H1 (cell line): ENCODE measurements around the gene PPP1R12B. TPM values are rescaled to one million over a fixed set of nuclear protein-coding genes. Genes with fewer than 3 reads are reported as not detected.
A peak's percentile ranks its signal among the peaks of the same experiment; 100 is the strongest.
"Not testable (repeated sequence)": the region's sequence is repeated elsewhere in the genome, so short reads cannot be mapped to it uniquely, and the experiment has no call there.

ENCODE experiments used
- CTCF ChIA-PET: fragments of 300-600 bp; sonication (Branson Sonifier 250); formaldehyde crosslinking; loops from one replicate; lab custom pipeline; 2021; ENCODE audit not compliant: partially characterized antibody; lab: Charles Lee
- POLR2A ChIA-PET: fragments of 300-600 bp; sonication (Branson Sonifier 250); formaldehyde crosslinking; loops from one replicate; lab custom pipeline; 2021; ENCODE audit warnings: inconsistent platforms; ENCODE audit not compliant: partially characterized antibody; lab: Charles Lee
- DNase-seq, 2 experiments: peaks; one replicate each; pipeline versions ENCODE4 v3.0.0 to v3.0.0-alpha.2; 2010 to 2022; ENCODE audit warnings: low spot score in 2 of 2, low read depth in 1 of 2, mixed read lengths in 1 of 2
- FAIRE-seq: peaks from 2 replicates; lab custom pipeline; 2011; peaks lifted over from hg19 to GRCh38; lab: Jason Lieb, UNC
- H2AFZ ChIP-seq: 2 replicates; pipeline ENCODE4 v1.8.1; 2012; ENCODE audit warnings: low read length, inconsistent platforms
- H2AK5ac ChIP-seq: 2 replicates; pipeline ENCODE4 v1.6.1; 2013; ENCODE audit warnings: low read depth, low read length
- H2BK120ac ChIP-seq: replicated peaks from 2 replicates; pipeline ENCODE3; 2013; ENCODE audit warnings: low read depth, low read length, inconsistent platforms
- H2BK12ac ChIP-seq: 2 replicates; pipeline ENCODE4 v1.6.1; 2013; ENCODE audit warnings: low read depth, low read length
- H2BK15ac ChIP-seq: 2 replicates; pipeline ENCODE4 v1.6.1; 2013; ENCODE audit warnings: low read length
- H2BK20ac ChIP-seq: 2 replicates; pipeline ENCODE4 v1.6.1; 2013; ENCODE audit warnings: low read length
- H2BK5ac ChIP-seq: 2 replicates; pipeline ENCODE4 v1.6.1; 2013; ENCODE audit warnings: low read depth, low read length
- H3K14ac ChIP-seq: 2 replicates; pipeline ENCODE4 v1.6.1; 2013; ENCODE audit warnings: inconsistent platforms; ENCODE audit not compliant: insufficient read length
- H3K18ac ChIP-seq: 2 replicates; pipeline ENCODE4 v1.6.1; 2013; ENCODE audit warnings: low read length; ENCODE audit errors: extremely low read depth
- H3K23ac ChIP-seq: 2 replicates; pipeline ENCODE4 v1.6.1; 2013; ENCODE audit warnings: inconsistent platforms; ENCODE audit not compliant: insufficient read length
- H3K23me2 ChIP-seq: 2 replicates; pipeline ENCODE4 v1.6.1; 2013; ENCODE audit warnings: low read depth, low read length
- H3K27ac ChIP-seq: 2 replicates; pipeline ENCODE4 v1.6.1; 2011; ENCODE audit warnings: low read depth, low read length, inconsistent platforms
- H3K27me3 ChIP-seq, 4 experiments: replicated peaks in 1 of 4; 1 replicate in 1 of 4; 2 replicates in 3 of 4; pipeline versions ENCODE4 v1.6.1 to v1.8.1; 2011 to 2013; ENCODE audit warnings: low read length in 3 of 4, mild to moderate bottlenecking in 3 of 4, inconsistent platforms in 2 of 4, mixed read lengths in 2 of 4, moderate library complexity in 1 of 4; ENCODE audit not compliant: control insufficient read depth in 3 of 4, insufficient read depth in 3 of 4; ENCODE audit errors: extremely low read depth in 1 of 4
- H3K36me3 ChIP-seq, 4 experiments: 2 replicates each; pipeline versions ENCODE4 v1.6.1 to v1.8.1; 2011 to 2013; ENCODE audit warnings: mild to moderate bottlenecking in 4 of 4, low read length in 3 of 4, moderate library complexity in 2 of 4, control low read depth in 1 of 4, inconsistent platforms in 1 of 4; ENCODE audit not compliant: insufficient read depth in 4 of 4, control insufficient read depth in 2 of 4
- H3K4ac ChIP-seq: replicated peaks from 2 replicates; pipeline ENCODE3; 2013; ENCODE audit warnings: low read length, low read depth, mixed read lengths, inconsistent platforms; ENCODE audit not compliant: insufficient read length
- H3K4me1 ChIP-seq, 4 experiments: replicated peaks in 1 of 4; 1 replicate in 1 of 4; 2 replicates in 3 of 4; pipeline versions ENCODE4 v1.6.1 to v1.8.1; 2011 to 2013; ENCODE audit warnings: low read length in 3 of 4, inconsistent platforms in 2 of 4, mixed read lengths in 1 of 4; ENCODE audit not compliant: insufficient read depth in 4 of 4, control insufficient read depth in 3 of 4
- H3K4me2 ChIP-seq, 2 experiments: 2 replicates each; pipeline versions ENCODE4 v1.6.1 to v1.8.1; 2011 to 2013; ENCODE audit warnings: low read depth in 2 of 2, low read length in 2 of 2, control low read depth in 1 of 2, inconsistent platforms in 1 of 2, mild to moderate bottlenecking in 1 of 2; ENCODE audit not compliant: insufficient read depth in 1 of 2
- H3K4me3 ChIP-seq, 4 experiments: fragments of 200-600, 300-600 bp in 1 of 4; sonication (generic), shearing (Covaris generic), sonication (Bioruptor Twin) in 1 of 4; 2 replicates each; pipeline versions ENCODE4 v1.5.1 to v1.8.1; 2011 to 2016; ENCODE audit warnings: low read length in 4 of 4, low read depth in 3 of 4, control low read depth in 2 of 4, inconsistent platforms in 2 of 4, mild to moderate bottlenecking in 2 of 4, mixed read lengths in 1 of 4, moderate library complexity in 1 of 4; ENCODE audit not compliant: insufficient read depth in 2 of 4; ENCODE audit errors: extremely low read depth in 1 of 4
- H3K56ac ChIP-seq: replicated peaks from 2 replicates; pipeline ENCODE3; 2013; ENCODE audit warnings: low read depth, mild to moderate bottlenecking, mixed read lengths, low read length, inconsistent platforms; ENCODE audit not compliant: insufficient read length
- H3K79me1 ChIP-seq: 2 replicates; pipeline ENCODE4 v1.6.1; 2013; ENCODE audit warnings: low read depth, low read length, control low read depth
- H3K79me2 ChIP-seq, 2 experiments: 2 replicates each; pipeline versions ENCODE4 v1.6.1 to v1.8.1; 2012 to 2013; ENCODE audit warnings: low read length in 2 of 2, mild to moderate bottlenecking in 2 of 2, inconsistent platforms in 1 of 2; ENCODE audit not compliant: insufficient read depth in 2 of 2, control insufficient read depth in 1 of 2
- H3K9ac ChIP-seq, 4 experiments: replicated peaks in 1 of 4; 1 replicate in 1 of 4; 2 replicates in 3 of 4; pipeline versions ENCODE4 v1.6.1 to v1.8.1; 2011 to 2013; ENCODE audit warnings: low read depth in 3 of 4, low read length in 3 of 4, control low read depth in 2 of 4, mild to moderate bottlenecking in 2 of 4, moderate library complexity in 2 of 4, inconsistent platforms in 1 of 4; ENCODE audit errors: extremely low read depth in 1 of 4
- H3K9me3 ChIP-seq, 2 experiments: 2 replicates each; pipeline versions ENCODE4 v1.6.1 to v1.8.1; 2012 to 2013; ENCODE audit warnings: mild to moderate bottlenecking in 2 of 2, moderate library complexity in 2 of 2, control low read depth in 1 of 2, inconsistent platforms in 1 of 2, low read depth in 1 of 2, low read length in 1 of 2, mixed read lengths in 1 of 2; ENCODE audit not compliant: insufficient read depth in 2 of 2
- H4K20me1 ChIP-seq, 2 experiments: replicated peaks in 1 of 2; 2 replicates each; pipeline versions ENCODE3 to v1.8.1; 2011 to 2013; ENCODE audit warnings: inconsistent platforms in 2 of 2, low read length in 2 of 2, mild to moderate bottlenecking in 1 of 2; ENCODE audit not compliant: insufficient read depth in 2 of 2, control insufficient read depth in 1 of 2
- H4K5ac ChIP-seq: 2 replicates; pipeline ENCODE4 v1.6.1; 2013; ENCODE audit warnings: low read length, low read depth, mixed read lengths, inconsistent platforms; ENCODE audit not compliant: insufficient read length
- H4K8ac ChIP-seq: 2 replicates; pipeline ENCODE4 v1.8.0; 2013; ENCODE audit warnings: mild to moderate bottlenecking, moderate library complexity, low read length, inconsistent platforms; ENCODE audit not compliant: insufficient read depth; ENCODE audit errors: extremely low read depth
- H4K91ac ChIP-seq: replicated peaks from 2 replicates; pipeline ENCODE3; 2013; ENCODE audit warnings: low read length, mixed read lengths, inconsistent platforms; ENCODE audit not compliant: insufficient read length
- KDM1A ChIP-seq: fragments of 200-600, 300-600 bp; sonication (generic); IDR thresholded peaks from 2 replicates; pipeline ENCODE4 v1.7.1; 2016; ENCODE audit warnings: mild to moderate bottlenecking, low read length, borderline replicate concordance
- WGBS, 2 experiments: shearing (Covaris generic) in 1 of 2; methylation state at CpG; one replicate each; pipeline versions ENCODE4 v1.1.6 to v1.1.7; 2013 to 2015; ENCODE audit warnings: low lambda C conversion rate in 2 of 2, mixed read lengths in 2 of 2, inconsistent platforms in 1 of 2, low coverage in 1 of 2, missing lambda C conversion rate in 1 of 2; ENCODE audit not compliant: insufficient replicate concordance in 2 of 2, insufficient coverage in 1 of 2, insufficient read length in 1 of 2; ENCODE audit errors: extremely low coverage in 1 of 2, missing lambda C conversion rate in 1 of 2; 5-methylcytosine and 5-hydroxymethylcytosine counted together
- polyA plus RNA-seq, 7 experiments: library from polyadenylated mRNA; depleted of rRNA in 3 of 7; stranded (reverse) in 5 of 7; unstranded in 2 of 7; fragments of >200 nt in 5 of 7; fragments of 200-250 nt in 2 of 7; gene quantifications; 1 replicate in 5 of 7; 2 replicates in 1 of 7; 4 replicates in 1 of 7; pipeline versions ENCODE4 v1.2.1 to v1.2.3, GENCODE V29; 2011 to 2013; ENCODE audit warnings: missing spikeins in 2 of 7, mixed read lengths in 2 of 7
- total RNA-seq: library from RNA; stranded (reverse); fragmentation: NEBNext Ultra II Directional; extraction: Animal tissue kit (Norgen Biotek cat#: 25700); gene quantifications from 2 replicates; pipeline ENCODE4 v1.2.1, GENCODE V29; 2021

The PPP1R12B gene
- total and polyA plus RNA-seq, 2 of the 8 experiments (the other 6 are each of a cell fraction or from before 2014, with no cell fraction given) = 7.9 to 18.7 TPM

DNA sequence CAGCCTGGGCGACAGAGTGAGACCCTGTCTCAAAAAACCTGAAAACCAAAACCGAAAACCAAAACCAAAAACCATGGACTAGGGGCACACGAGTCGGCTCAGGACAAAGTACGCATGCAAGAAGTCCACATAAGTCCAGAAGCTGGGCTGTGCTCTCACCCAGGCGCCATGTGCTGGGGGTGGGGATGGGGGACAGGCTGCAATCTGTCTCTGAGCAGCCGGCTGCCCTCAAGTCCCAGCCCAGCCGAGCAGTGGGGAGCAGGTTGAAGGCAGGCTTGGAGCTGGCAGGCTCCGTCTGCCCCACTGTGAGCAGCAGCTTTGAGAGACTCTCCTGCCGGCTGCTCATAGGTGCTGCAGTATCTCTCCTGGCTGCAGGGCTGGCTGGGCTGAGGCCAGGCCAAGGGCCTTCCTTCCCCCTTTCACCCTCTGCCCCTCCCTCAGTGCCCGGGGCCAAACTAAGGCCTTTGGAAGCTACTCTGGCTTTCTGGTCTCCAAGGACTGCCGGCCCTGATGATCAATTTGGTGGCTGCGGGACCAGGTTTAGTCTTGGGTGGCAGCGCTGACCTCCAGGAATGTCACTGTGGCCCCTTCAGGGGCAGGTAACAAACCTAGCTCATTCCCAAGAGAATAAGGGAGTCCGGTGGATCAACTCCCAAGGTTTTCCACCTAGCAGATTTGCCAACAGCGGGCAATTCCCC, 289.0 kb downstream of the PPP1R12B start:
- DNase-seq = not testable (repeated sequence)

More for the DNA sequence above, 289.0 kb downstream of the PPP1R12B start:
- not testable (repeated sequence) for H2BK12ac ChIP-seq, H2BK15ac ChIP-seq, H2BK5ac ChIP-seq, H3K14ac ChIP-seq, H4K5ac ChIP-seq, H3K36me3 ChIP-seq, H3K79me2 ChIP-seq, H3K9ac ChIP-seq
- 79% methylated on average over 16 of the region's 16 CpGs; no CpG with 5 or more reads in 1 of the 2 experiments for WGBS, 2 experiments
- ChIA-PET CTCF (interaction anchor here (0.6 to 1.6 kb wide), 11 partner anchors 9 to 174 kb away, joined by 3 to 6 read pairs (median 3); no protein-coding TSS in a partner anchor), POLR2A (interaction anchor here (1.3 to 1.5 kb wide), 2 partner anchors 22 to 82 kb away, joined by 3 to 4 read pairs; no protein-coding TSS in a partner anchor)
- peak; percentile 83 for TF ChIP-seq KDM1A
- TF ChIP-seq, all 59 proteins: peak for 1; not testable (repeated sequence) for 58
- Histone ChIP-seq H3K4me1 (peaks cover 7 to 21% (median 12%) of the 10 kb centered on the region in 4 experiments), H3K4me2 (peak overlapping the region; percentile 23 to 46; a peak in 1 of 4 replicates), H3K18ac (peak overlapping the region; percentile 24; the same call in 1 of the 2 replicates), H4K8ac (0 out of 2 replicates have a peak overlapping the region, but pooled peaks have one; percentile 18)
- not testable (repeated sequence) for H4K20me1 ChIP-seq, H2AFZ ChIP-seq, H3K56ac ChIP-seq, H2AK5ac ChIP-seq, H3K4me3 ChIP-seq, H2BK20ac ChIP-seq, H3K4ac ChIP-seq, H3K23me2 ChIP-seq, H3K27me3 ChIP-seq, H2BK120ac ChIP-seq, H3K79me1 ChIP-seq, H4K91ac ChIP-seq, H3K27ac ChIP-seq, FAIRE-seq, H3K9me3 ChIP-seq, H3K23ac ChIP-seq
